ENCODE results near the gene GPI.

The GPI gene

GRCh38 chr19:34370117-34370516, 5.1 kb downstream of the GPI start:
- Histone ChIP-seq H3K36me3 (ENCODE audit: low read depth) (peaks cover 77% of the 10 kb centered on the region), H3K9me3 (ENCODE audit: severe bottlenecking) (no peaks in the 10 kb centered on the region), H3K4me3 (ENCODE audit: severe bottlenecking) (no peak overlapping the region), H3K27ac (ENCODE audit: poor library complexity, severe bottlenecking) (no peak overlapping the region), H3K4me1 (ENCODE audit: insufficient read depth, poor library complexity, severe bottlenecking) (peaks cover 8% of the 10 kb centered on the region), H3K27me3 (ENCODE audit: insufficient read depth, poor library complexity, severe bottlenecking) (no peaks in the 10 kb centered on the region)
- no peak for DNase-seq (ENCODE audit: low spot score)
- TF ChIP-seq, protein P1, sequence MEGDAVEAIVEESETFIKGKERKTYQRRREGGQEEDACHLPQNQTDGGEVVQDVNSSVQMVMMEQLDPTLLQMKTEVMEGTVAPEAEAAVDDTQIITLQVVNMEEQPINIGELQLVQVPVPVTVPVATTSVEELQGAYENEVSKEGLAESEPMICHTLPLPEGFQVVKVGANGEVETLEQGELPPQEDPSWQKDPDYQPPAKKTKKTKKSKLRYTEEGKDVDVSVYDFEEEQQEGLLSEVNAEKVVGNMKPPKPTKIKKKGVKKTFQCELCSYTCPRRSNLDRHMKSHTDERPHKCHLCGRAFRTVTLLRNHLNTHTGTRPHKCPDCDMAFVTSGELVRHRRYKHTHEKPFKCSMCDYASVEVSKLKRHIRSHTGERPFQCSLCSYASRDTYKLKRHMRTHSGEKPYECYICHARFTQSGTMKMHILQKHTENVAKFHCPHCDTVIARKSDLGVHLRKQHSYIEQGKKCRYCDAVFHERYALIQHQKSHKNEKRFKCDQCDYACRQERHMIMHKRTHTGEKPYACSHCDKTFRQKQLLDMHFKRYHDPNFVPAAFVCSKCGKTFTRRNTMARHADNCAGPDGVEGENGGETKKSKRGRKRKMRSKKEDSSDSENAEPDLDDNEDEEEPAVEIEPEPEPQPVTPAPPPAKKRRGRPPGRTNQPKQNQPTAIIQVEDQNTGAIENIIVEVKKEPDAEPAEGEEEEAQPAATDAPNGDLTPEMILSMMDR (IDR thresholded peaks at IDR 0.05; ENCODE audit: poor library complexity, severe bottlenecking): no peak
- no peak for ATAC-seq (ENCODE audit: low read depth)

GRCh38 chr19:34370983-34371382, 6.0 kb downstream of the GPI start:
- TF ChIP-seq, protein P1 (IDR thresholded peaks at IDR 0.05; ENCODE audit: poor library complexity, severe bottlenecking): no peak
- no peaks in the 10 kb centered on the region for H3K27me3 ChIP-seq (ENCODE audit: insufficient read depth, poor library complexity, severe bottlenecking)
- H3K4me1 ChIP-seq (ENCODE audit: insufficient read depth, poor library complexity, severe bottlenecking): peaks cover 8% of the 10 kb centered on the region
- H3K36me3 ChIP-seq (ENCODE audit: low read depth): peaks cover 86% of the 10 kb centered on the region
- H3K4me3 ChIP-seq (ENCODE audit: severe bottlenecking): no peak overlapping the region
- no peak overlapping the region for H3K27ac ChIP-seq (ENCODE audit: poor library complexity, severe bottlenecking)
- H3K9me3 ChIP-seq (ENCODE audit: severe bottlenecking): no peaks in the 10 kb centered on the region
- no peak for DNase-seq (ENCODE audit: low spot score)
- ATAC-seq (ENCODE audit: low read depth): no peak

- no peaks in the 10 kb centered on the region for H3K9me3 ChIP-seq (ENCODE audit: severe bottlenecking)
- H3K4me1 ChIP-seq (ENCODE audit: insufficient read depth, poor library complexity, severe bottlenecking): no peaks in the 10 kb centered on the region
- no peak for DNase-seq (ENCODE audit: low spot score)
- H3K4me3 ChIP-seq (ENCODE audit: severe bottlenecking): no peak overlapping the region
- peaks cover 82% of the 10 kb centered on the region for H3K36me3 ChIP-seq (ENCODE audit: low read depth)
- no peak overlapping the region for H3K27ac ChIP-seq (ENCODE audit: poor library complexity, severe bottlenecking)
- TF ChIP-seq, protein P1 (IDR thresholded peaks at IDR 0.05; ENCODE audit: poor library complexity, severe bottlenecking): no peak
- H3K27me3 ChIP-seq (ENCODE audit: insufficient read depth, poor library complexity, severe bottlenecking): no peaks in the 10 kb centered on the region
- no peak for ATAC-seq (ENCODE audit: low read depth)
These were observed 8.7 kb downstream of the GPI start for GRCh38 chr19:34373601-34374288.

DNA sequence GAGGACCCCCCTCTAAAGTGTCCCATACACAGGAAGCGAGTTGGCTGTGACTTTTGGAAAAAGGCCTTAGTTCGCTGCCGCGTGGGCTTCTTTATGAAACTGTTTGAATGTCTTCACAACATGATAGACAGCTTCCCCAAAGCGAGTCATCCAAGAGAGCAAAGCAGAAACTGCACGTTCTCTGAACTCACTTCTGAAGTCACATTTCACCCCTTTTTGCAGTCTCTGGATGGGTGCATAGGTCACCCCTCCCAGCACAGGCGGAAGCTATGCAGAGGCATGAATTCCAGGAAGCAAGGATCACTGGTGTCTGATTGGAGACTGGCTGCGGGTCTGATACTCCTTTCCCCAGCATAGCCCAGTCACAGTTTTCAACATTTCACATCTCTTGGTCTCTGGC, 10.6 kb downstream of the GPI start:
- H3K36me3 ChIP-seq (ENCODE audit: low read depth): peaks cover 80% of the 10 kb centered on the region
- no peak overlapping the region for H3K4me3 ChIP-seq (ENCODE audit: severe bottlenecking)
- no peaks in the 10 kb centered on the region for H3K9me3 ChIP-seq (ENCODE audit: severe bottlenecking)
- no peaks in the 10 kb centered on the region for H3K4me1 ChIP-seq (ENCODE audit: insufficient read depth, poor library complexity, severe bottlenecking)
- no peak for ATAC-seq (ENCODE audit: low read depth)
- no peaks in the 10 kb centered on the region for H3K27me3 ChIP-seq (ENCODE audit: insufficient read depth, poor library complexity, severe bottlenecking)
- TF ChIP-seq, protein P1 (IDR thresholded peaks at IDR 0.05; ENCODE audit: poor library complexity, severe bottlenecking): no peak
- no peak overlapping the region for H3K27ac ChIP-seq (ENCODE audit: poor library complexity, severe bottlenecking)
- DNase-seq (ENCODE audit: low spot score): no peak

GRCh38 chr19:34380639-34381241, 15.7 kb downstream of the GPI start:
- H3K4me1 ChIP-seq (ENCODE audit: insufficient read depth, poor library complexity, severe bottlenecking): no peaks in the 10 kb centered on the region
- peaks cover 91% of the 10 kb centered on the region for H3K36me3 ChIP-seq (ENCODE audit: low read depth)
- H3K4me3 ChIP-seq (ENCODE audit: severe bottlenecking): no peak overlapping the region
- no peaks in the 10 kb centered on the region for H3K27me3 ChIP-seq (ENCODE audit: insufficient read depth, poor library complexity, severe bottlenecking)
- no peak overlapping the region for H3K27ac ChIP-seq (ENCODE audit: poor library complexity, severe bottlenecking)
- no peak for ATAC-seq (ENCODE audit: low read depth)
- no peaks in the 10 kb centered on the region for H3K9me3 ChIP-seq (ENCODE audit: severe bottlenecking)
- no peak for DNase-seq (ENCODE audit: low spot score)
- TF ChIP-seq, protein P1 (IDR thresholded peaks at IDR 0.05; ENCODE audit: poor library complexity, severe bottlenecking): no peak

Measured in RWPE2 (cell line).